GM06990 (cell line): ENCODE results near the gene HECTD3.
"Not testable (repeated sequence)": the region's sequence is repeated elsewhere in the genome, so short reads cannot be mapped to it uniquely, and the experiment has no call there.

Experiments
- DNase-seq: peaks from one replicate; pipeline ENCODE4 v3.0.0-alpha.2; 2011; ENCODE audit not compliant: insufficient read length; ENCODE audit errors: extremely low read depth
- H3K27me3 ChIP-seq: replicated peaks from 2 replicates; pipeline ENCODE4 v1.6.0; 2011; ENCODE audit warnings: low read length; ENCODE audit not compliant: control insufficient read depth, insufficient read depth
- H3K36me3 ChIP-seq: 2 replicates; pipeline ENCODE4 v1.5.1; 2011; ENCODE audit warnings: low read length; ENCODE audit not compliant: control insufficient read depth, insufficient read depth
- H3K4me3 ChIP-seq: replicated peaks from 2 replicates; pipeline ENCODE4 v1.5.1; 2011; ENCODE audit warnings: low read depth, mild to moderate bottlenecking, control low read depth, low read length
- CTCF ChIP-seq: IDR thresholded peaks from 2 replicates; pipeline ENCODE4 v1.5.1; 2011; ENCODE audit warnings: low read length, control low read depth, mild to moderate bottlenecking, inconsistent platforms; ENCODE audit not compliant: insufficient read depth, poor library complexity, severe bottlenecking

The HECTD3 gene

DNA sequence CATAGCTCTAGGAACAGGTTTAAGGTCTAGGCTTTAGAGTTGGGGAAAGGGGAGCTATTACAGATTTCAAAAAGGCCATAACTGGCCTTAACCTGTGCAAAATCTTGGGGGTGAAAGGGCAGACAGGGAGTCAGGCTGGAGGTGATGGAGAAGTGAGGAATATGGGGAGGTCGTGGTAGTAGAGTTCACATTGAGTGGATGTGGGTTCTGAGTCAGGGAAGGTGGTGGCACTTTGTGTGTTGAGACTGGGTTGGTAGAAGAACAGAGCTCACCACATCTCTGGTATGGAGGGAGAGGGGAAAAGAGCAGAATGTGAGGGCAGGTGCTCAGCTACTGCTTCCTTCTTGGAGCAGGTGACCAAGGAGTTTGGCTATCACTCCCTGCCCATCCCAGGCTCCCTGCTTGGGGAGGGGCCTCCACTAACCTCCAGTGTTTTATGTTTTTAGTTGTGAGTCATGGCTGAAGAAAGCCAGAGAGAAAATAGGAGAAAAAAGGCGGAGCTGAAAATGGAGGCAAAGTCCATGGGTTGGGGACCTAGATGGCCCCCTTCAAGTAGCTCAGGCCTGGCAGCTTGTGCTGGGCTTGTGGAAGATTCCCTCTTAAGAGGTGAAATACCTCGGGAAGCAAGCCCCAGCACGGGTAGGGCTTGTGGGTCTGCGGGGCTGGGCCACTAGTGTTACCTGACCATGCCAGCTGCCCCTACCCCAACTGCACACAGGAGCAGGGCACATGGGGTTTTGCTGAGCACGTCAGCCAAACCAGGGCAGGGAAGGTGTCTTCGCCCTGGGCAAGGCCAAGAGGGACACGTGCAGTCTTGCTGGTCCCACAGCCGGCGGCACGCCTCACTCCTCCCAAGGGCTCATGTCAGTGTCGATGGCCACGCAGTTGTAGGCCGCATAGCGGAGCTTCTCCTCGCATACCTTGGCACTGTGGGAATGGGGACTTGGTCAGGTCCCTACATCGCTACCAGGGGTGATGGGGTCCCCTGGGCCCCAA, 8.2 kb downstream of the HECTD3 start:
- Histone ChIP-seq H3K27me3 (no peaks in the 10 kb centered on the region), H3K4me3 (no peak overlapping the region), H3K36me3 (peaks cover 31% of the 10 kb centered on the region)
- no peak for TF ChIP-seq CTCF
- DNase-seq = no peak

GRCh38 chr1:45001576-45001975, 9.5 kb downstream of the HECTD3 start:
- not testable (repeated sequence) for H3K27me3 ChIP-seq, H3K4me3 ChIP-seq, DNase-seq
- H3K36me3 ChIP-seq = peaks cover 24% of the 10 kb centered on the region

DNA sequence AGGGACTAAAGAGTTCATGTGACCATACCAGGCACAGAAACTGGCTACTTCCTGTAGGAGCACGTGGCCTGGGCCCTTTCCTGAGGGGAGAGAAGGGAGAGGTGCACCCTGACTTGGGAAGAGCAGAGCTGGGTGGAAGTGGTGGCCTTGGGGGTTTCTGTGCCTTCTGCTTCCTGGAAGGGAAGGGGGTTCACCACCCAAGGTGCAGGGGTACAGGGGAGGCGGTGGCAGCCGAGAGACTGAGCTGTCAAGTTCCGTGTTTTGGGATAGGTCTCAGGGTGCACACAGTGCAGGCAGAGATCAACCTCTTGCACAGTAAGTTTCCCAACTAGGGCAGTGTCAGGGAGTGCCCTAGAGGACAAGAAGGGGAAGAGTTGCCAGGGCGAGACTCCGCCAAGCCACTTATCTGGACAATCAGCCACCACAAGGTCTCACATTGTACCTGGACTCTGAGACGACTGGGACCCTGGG, 10.1 kb downstream of the HECTD3 start:
- TF ChIP-seq CTCF = no peak
- H3K36me3 ChIP-seq = peaks cover 24% of the 10 kb centered on the region

GRCh38 chr1:44999232-44999631, 11.9 kb downstream of the HECTD3 start:
- H3K36me3 ChIP-seq = peaks cover 11% of the 10 kb centered on the region
- no peak for DNase-seq
- no peak overlapping the region for H3K4me3 ChIP-seq
- H3K27me3 ChIP-seq = no peaks in the 10 kb centered on the region
- no peak for TF ChIP-seq CTCF

More for the DNA sequence above, 10.1 kb downstream of the HECTD3 start:
- DNase-seq = no peak
- H3K27me3 ChIP-seq = no peaks in the 10 kb centered on the region
- no peak overlapping the region for H3K4me3 ChIP-seq

GRCh38 chr1:44995467-44996238, 15.5 kb downstream of the HECTD3 start:
- no peaks in the 10 kb centered on the region for H3K27me3 ChIP-seq
- H3K36me3 ChIP-seq = no peaks in the 10 kb centered on the region
- no peak for DNase-seq
- TF ChIP-seq CTCF = no peak
- no peak overlapping the region for H3K4me3 ChIP-seq
